ENCODE results near the gene GTF2IRD1. TPM values are rescaled to one million over a fixed set of nuclear protein-coding genes. Genes with fewer than 3 reads are reported as not detected.
A peak's percentile ranks its signal among the peaks of the same experiment; 100 is the strongest.

Gene GTF2IRD1
- total and polyA plus RNA-seq, 9 of the 15 experiments (the other 6 are each of a cell fraction or from before 2014, with no cell fraction given): 9.1 to 30.2 (median 14.0) TPM

DNA sequence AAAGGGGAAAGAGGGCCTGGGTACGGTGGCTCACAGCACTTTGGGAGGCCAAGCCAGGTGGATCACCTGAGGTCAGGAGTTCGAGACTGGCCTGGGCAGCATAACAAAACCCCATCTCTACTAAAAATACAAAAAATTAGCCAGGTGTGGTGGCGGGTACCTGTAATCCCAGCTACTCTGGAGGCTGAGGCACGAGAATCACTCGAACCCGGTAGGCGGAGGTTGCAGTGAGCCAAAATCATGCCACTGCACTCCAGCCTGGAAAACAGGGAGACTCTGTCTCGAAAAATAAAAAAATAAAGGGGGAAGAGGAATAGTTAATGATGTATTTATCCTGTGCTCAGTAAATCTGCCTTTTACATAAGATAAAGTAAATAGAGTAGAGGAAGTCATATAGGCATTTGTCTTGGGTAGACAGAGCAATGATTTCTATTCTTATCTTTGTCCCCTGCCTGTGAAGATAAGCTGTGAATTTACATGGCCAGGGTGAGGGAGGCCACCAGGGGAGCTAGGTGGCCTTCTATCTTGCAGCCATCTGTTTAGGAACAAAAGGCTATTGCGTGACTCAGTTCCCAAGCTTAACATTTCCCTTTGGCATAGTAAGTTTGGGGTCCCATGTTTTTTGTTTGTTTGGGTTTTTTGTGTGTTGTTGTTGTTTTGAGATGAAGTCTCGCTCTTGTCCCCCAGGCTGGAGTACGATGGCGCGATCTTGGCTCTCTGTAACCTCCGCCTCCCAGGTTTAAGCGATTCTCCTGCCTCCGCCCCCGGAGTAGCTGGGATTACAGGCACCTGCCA is 130.7 kb downstream of the GTF2IRD1 start (continued):
- TF ChIP-seq, protein P1, sequence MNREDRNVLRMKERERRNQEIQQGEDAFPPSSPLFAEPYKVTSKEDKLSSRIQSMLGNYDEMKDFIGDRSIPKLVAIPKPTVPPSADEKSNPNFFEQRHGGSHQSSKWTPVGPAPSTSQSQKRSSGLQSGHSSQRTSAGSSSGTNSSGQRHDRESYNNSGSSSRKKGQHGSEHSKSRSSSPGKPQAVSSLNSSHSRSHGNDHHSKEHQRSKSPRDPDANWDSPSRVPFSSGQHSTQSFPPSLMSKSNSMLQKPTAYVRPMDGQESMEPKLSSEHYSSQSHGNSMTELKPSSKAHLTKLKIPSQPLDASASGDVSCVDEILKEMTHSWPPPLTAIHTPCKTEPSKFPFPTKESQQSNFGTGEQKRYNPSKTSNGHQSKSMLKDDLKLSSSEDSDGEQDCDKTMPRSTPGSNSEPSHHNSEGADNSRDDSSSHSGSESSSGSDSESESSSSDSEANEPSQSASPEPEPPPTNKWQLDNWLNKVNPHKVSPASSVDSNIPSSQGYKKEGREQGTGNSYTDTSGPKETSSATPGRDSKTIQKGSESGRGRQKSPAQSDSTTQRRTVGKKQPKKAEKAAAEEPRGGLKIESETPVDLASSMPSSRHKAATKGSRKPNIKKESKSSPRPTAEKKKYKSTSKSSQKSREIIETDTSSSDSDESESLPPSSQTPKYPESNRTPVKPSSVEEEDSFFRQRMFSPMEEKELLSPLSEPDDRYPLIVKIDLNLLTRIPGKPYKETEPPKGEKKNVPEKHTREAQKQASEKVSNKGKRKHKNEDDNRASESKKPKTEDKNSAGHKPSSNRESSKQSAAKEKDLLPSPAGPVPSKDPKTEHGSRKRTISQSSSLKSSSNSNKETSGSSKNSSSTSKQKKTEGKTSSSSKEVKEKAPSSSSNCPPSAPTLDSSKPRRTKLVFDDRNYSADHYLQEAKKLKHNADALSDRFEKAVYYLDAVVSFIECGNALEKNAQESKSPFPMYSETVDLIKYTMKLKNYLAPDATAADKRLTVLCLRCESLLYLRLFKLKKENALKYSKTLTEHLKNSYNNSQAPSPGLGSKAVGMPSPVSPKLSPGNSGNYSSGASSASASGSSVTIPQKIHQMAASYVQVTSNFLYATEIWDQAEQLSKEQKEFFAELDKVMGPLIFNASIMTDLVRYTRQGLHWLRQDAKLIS (CRISPR knock-in tag; IDR thresholded peaks at IDR 0.05): no peak
- TF ChIP-seq YY1 (IDR thresholded peaks at IDR 0.05; ENCODE audit: borderline replicate concordance in 1 of 3, control insufficient read depth in 1 of 3, extremely low read depth in 1 of 3, insufficient read depth in 3 of 3, insufficient read length in 1 of 3, insufficient replicate concordance in 2 of 3, low read depth in 1 of 3, low read length in 2 of 3) (no peak), ELF4 (CRISPR knock-in tag; IDR thresholded peaks at IDR 0.05) (no peak), JUND (IDR thresholded peaks at IDR 0.05; ENCODE audit: borderline replicate concordance, low read depth, low read length) (peak; percentile 78), JUND (tag; IDR thresholded peaks at IDR 0.05; ENCODE audit: borderline replicate concordance, low read depth, low read length) (peak; percentile 60; the same call in 2 of the 3 replicates), CBFA2T2 (conservative IDR thresholded peaks at IDR 0.05) (peak; percentile 93), NCOR1 (IDR thresholded peaks at IDR 0.05) (peak; percentile 92), TEAD4 (IDR thresholded peaks at IDR 0.05; ENCODE audit: low read length) (peak; percentile 95), TEAD4 (CRISPR knock-in tag; IDR thresholded peaks at IDR 0.05; ENCODE audit: borderline replicate concordance) (no peak), ZNF124 (CRISPR knock-in tag; IDR thresholded peaks at IDR 0.05) (no peak), ZNF197 (CRISPR knock-in tag; IDR thresholded peaks at IDR 0.05; ENCODE audit: low read depth) (peak; percentile 77; the same call in 1 of the 2 replicates), ARNT (IDR thresholded peaks at IDR 0.05) (peak; percentile 37 to 89; a peak in 2 of 4 replicates), ZSCAN32 (CRISPR knock-in tag; IDR thresholded peaks at IDR 0.05) (no peak), SMAD4 (CRISPR knock-in tag; conservative IDR thresholded peaks at IDR 0.05) (peak; percentile 95), PHB2 (IDR thresholded peaks at IDR 0.05; ENCODE audit: low read depth) (0 out of 2 replicates have a peak, but pooled peaks have one; percentile 18)
- TF ChIP-seq, protein P2, sequence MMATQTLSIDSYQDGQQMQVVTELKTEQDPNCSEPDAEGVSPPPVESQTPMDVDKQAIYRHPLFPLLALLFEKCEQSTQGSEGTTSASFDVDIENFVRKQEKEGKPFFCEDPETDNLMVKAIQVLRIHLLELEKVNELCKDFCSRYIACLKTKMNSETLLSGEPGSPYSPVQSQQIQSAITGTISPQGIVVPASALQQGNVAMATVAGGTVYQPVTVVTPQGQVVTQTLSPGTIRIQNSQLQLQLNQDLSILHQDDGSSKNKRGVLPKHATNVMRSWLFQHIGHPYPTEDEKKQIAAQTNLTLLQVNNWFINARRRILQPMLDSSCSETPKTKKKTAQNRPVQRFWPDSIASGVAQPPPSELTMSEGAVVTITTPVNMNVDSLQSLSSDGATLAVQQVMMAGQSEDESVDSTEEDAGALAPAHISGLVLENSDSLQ (IDR thresholded peaks at IDR 0.05): peak; percentile 56
- TF ChIP-seq, protein P3, sequence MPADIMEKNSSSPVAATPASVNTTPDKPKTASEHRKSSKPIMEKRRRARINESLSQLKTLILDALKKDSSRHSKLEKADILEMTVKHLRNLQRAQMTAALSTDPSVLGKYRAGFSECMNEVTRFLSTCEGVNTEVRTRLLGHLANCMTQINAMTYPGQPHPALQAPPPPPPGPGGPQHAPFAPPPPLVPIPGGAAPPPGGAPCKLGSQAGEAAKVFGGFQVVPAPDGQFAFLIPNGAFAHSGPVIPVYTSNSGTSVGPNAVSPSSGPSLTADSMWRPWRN (IDR thresholded peaks at IDR 0.05; ENCODE audit: low read depth): peak; percentile 77
- TF ChIP-seq, protein P4, sequence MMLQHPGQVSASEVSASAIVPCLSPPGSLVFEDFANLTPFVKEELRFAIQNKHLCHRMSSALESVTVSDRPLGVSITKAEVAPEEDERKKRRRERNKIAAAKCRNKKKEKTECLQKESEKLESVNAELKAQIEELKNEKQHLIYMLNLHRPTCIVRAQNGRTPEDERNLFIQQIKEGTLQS (IDR thresholded peaks at IDR 0.05): peak; percentile 47; the same call in 1 of the 2 replicates
- TF ChIP-seq, protein P4 (CRISPR knock-in tag; conservative IDR thresholded peaks at IDR 0.05): no peak
